ENCODE data around the gene C19orf38. TPM values are rescaled to one million over a fixed set of nuclear protein-coding genes. Genes with fewer than 3 reads are reported as not detected.

The C19orf38 gene
- total RNA-seq, 2 donors from 2014 or later, result 2.4 to 3.5 TPM

DNA sequence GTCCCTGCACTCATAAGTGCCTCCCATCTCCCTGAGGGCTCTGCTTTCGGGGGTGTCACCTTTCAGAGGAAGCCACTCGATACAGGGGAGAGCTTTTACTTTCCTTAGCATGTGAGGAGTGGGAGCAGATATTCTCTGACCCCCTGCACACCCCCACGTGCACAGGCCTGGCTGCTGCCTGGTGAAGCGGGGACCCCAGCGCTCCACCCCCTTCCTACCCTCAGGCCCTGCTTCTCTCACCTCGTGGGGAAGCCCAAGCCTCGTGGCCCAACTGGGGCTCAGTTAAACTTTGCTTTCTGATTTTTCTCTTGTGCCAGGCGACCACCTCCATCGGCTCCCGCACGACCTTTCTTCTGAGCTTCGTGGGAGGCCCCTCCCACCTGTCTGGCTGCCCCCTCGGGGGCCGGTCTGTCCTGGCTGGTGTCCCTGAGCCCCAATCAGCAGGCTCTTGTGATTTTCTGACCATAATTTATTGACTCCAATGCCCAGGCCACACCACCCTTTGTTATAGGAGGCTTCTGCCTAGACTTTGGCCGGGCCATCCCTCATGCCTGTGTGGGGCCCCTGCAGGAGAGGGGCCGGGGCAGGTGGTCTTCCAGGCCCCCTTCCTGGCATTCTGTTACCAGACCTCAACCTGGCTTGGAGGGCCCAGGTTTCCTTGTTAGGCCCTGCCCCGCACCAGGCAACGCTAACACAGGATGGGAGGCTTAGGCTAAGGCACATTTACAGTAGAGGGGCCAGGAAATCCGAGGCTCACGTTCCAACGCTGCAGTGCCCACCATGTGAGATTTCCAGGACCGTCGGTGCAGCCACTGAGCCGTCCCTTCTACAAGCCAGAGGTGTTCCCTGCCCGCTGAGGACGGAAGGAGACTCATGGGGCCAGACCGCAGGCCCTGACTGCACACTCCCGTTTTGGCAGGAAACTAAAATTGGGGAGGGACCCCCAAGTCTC lies 16.0 kb upstream of the C19orf38 start:
- no peak for DNase-seq (ENCODE audit: low spot score)
- peaks cover 7% of the 10 kb centered on the region for H3K36me3 ChIP-seq
- no peaks in the 10 kb centered on the region for H3K9me3 ChIP-seq
- H3K4me3 ChIP-seq, result no peak overlapping the region
- TF ChIP-seq, protein P1, sequence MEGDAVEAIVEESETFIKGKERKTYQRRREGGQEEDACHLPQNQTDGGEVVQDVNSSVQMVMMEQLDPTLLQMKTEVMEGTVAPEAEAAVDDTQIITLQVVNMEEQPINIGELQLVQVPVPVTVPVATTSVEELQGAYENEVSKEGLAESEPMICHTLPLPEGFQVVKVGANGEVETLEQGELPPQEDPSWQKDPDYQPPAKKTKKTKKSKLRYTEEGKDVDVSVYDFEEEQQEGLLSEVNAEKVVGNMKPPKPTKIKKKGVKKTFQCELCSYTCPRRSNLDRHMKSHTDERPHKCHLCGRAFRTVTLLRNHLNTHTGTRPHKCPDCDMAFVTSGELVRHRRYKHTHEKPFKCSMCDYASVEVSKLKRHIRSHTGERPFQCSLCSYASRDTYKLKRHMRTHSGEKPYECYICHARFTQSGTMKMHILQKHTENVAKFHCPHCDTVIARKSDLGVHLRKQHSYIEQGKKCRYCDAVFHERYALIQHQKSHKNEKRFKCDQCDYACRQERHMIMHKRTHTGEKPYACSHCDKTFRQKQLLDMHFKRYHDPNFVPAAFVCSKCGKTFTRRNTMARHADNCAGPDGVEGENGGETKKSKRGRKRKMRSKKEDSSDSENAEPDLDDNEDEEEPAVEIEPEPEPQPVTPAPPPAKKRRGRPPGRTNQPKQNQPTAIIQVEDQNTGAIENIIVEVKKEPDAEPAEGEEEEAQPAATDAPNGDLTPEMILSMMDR (IDR thresholded peaks at IDR 0.05), result no peak
- peaks cover 0 to 7% of the 10 kb centered on the region in 2 donors for H3K4me1 ChIP-seq (ENCODE audit: control insufficient read depth in 1 of 2, low read depth in 2 of 2)
- no peak overlapping the region for H3K27ac ChIP-seq
- ATAC-seq (ENCODE audit: insufficient number of reproducible peaks, low FRiP score, low read depth), result no peak
- no peaks in the 10 kb centered on the region for H3K27me3 ChIP-seq (replicated peaks; ENCODE audit: insufficient read depth)

GRCh38 chr19:10832939-10833296 lies 15.3 kb upstream of the C19orf38 start:
- TF ChIP-seq, protein P1 (IDR thresholded peaks at IDR 0.05), result no peak
- DNase-seq (ENCODE audit: low spot score) (no peak), ATAC-seq (ENCODE audit: insufficient number of reproducible peaks, low FRiP score, low read depth) (no peak)
- no peaks in the 10 kb centered on the region for H3K27me3 ChIP-seq (replicated peaks; ENCODE audit: insufficient read depth)
- H3K9me3 ChIP-seq, result no peaks in the 10 kb centered on the region
- peaks cover 0 to 7% of the 10 kb centered on the region in 2 donors for H3K4me1 ChIP-seq (ENCODE audit: control insufficient read depth in 1 of 2, low read depth in 2 of 2)
- H3K27ac ChIP-seq, result no peak overlapping the region
- peaks cover 7% of the 10 kb centered on the region for H3K36me3 ChIP-seq
- no peak overlapping the region for H3K4me3 ChIP-seq

- ATAC-seq (ENCODE audit: insufficient number of reproducible peaks, low FRiP score, low read depth) (no peak), DNase-seq (ENCODE audit: low spot score) (no peak)
- Histone ChIP-seq H3K27ac (peak overlapping the region; percentile 99), H3K4me3 (peak overlapping the region; percentile 93), H3K27me3 (replicated peaks; ENCODE audit: insufficient read depth) (no peaks in the 10 kb centered on the region), H3K36me3 (peaks cover 3% of the 10 kb centered on the region), H3K4me1 (ENCODE audit: control insufficient read depth in 1 of 2, low read depth in 2 of 2) (peaks cover 0 to 7% of the 10 kb centered on the region in 2 donors), H3K9me3 (no peaks in the 10 kb centered on the region)
- TF ChIP-seq, protein P1 (IDR thresholded peaks at IDR 0.05), result no peak
Observed at GRCh38 chr19:10835089-10835753, 13.0 kb upstream of the C19orf38 start.

DNA sequence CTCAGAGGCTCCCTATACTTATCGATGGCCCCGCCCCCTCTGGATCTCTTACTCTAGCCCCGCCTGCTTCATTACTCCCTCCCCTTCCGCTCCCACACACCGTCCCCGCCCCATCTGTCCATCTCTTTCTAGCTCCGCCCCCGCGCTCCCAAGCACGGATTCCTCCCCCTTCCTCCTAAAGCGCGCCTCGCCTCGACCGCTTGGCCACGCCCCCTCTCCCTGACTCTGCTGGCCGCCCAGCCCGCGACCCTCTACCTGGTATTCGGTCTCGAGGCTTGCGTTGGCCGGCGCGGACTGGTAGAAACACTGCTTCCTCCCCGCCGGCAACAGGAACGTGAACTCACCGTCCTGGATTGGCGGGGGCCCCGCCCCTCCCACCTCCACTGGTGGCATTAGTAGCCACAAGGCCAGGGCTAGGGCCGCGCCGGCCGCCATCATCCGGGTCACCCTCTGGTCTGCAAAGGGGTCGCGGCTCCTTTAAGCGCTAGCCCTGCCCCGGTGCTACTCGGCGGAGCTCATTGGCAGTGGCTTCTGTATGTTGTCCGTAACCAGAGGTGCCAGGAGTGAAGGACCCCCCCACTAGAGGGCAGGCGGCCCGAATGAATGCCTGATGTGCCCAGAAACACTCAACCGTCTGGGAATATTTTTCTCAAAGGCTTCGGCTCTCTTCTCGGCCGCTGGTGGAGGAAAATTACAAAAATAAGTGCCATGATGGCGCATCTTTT lies 12.3 kb upstream of the C19orf38 start, which contains the start of gene TMED1:
Gene TMED1 (minus strand): TSS at position 459 of the 725 bp plus-strand sequence. CDS start 21 bp downstream, at position 438.
- ATAC-seq (ENCODE audit: insufficient number of reproducible peaks, low FRiP score, low read depth), result peak; percentile 93
- TF ChIP-seq, protein P1 (IDR thresholded peaks at IDR 0.05), result peak; percentile 42
- Histone ChIP-seq H3K4me3 (peak within 1 kb of the TSS; percentile 93), H3K27me3 (replicated peaks; ENCODE audit: insufficient read depth) (no peaks in the 10 kb centered on the region), H3K27ac (peak within 1 kb of the TSS; percentile 99), H3K4me1 (ENCODE audit: control insufficient read depth in 1 of 2, low read depth in 2 of 2) (peaks cover 0 to 7% of the 10 kb centered on the region in 2 donors), H3K36me3 (peaks cover 2% of the 10 kb centered on the region), H3K9me3 (no peaks in the 10 kb centered on the region)
- peak; percentile 100 for DNase-seq (ENCODE audit: low spot score)
